ENCODE measurements around the gene TNFAIP8. TPM values are rescaled to one million over a fixed set of nuclear protein-coding genes. Genes with fewer than 3 reads are reported as not detected.
A peak's percentile ranks its signal among the peaks of the same experiment; 100 is the strongest.

Gene TNFAIP8
- total and polyA plus RNA-seq, 10 of the 15 experiments (the other 5 are each of a cell fraction or from before 2014, with no cell fraction given) = 124 to 324 (median 177) TPM

DNA sequence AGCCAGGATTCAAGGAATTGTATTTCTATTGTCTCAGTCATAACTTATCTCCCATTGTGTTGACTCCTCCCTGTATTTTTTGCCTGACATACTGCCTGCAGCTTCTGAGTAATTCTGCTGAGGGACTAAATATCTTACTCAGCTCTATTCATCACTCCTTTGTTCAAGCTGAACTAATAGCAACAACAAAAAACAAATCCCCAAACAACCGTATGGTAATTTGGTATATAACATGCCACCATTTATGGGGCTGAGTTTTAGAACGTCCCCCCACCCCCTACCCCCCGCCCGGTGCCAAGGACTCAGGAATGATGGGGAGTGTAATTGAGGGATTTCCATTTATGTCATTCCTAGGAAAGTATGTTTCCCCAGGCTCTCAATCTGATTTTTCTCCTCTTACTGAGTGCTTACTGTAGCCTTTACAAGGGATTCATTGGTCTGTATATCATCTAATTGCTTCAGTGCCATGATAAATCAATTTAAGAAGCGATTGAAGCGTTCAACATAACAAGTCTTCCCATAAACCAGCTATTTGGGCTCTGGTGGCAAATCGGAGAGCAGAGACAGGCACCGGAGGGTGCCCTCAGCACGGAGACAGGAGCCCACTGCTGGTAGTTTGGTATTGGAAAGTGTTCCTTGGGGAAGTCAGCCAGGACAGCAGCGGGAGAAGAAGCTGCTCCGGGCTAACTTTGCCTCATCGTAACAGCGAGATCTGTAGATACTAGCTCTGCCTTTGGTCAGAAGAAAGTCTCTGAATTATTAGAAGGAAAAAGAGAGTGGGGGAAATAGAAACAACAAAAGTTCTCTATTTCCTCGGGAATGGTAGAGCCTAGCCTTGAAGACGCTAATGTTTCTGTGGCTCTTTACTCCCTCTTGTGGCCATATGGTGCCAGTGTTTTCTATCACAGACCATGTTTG lies 55.8 kb downstream of the TNFAIP8 start (continued):
- TF ChIP-seq FOXM1 (IDR thresholded peaks at IDR 0.05; ENCODE audit: low read depth, low read length) (0 out of 2 replicates have a peak, but pooled peaks have one; percentile 25), STAT1 (conservative IDR thresholded peaks at IDR 0.05) (no peak), CHD4 (IDR thresholded peaks at IDR 0.05) (no peak), STAT3 (IDR thresholded peaks at IDR 0.05; ENCODE audit: low read depth, low read length) (0 out of 2 replicates have a peak, but pooled peaks have one; percentile 66), TCF12 (IDR thresholded peaks at IDR 0.05; ENCODE audit: low read depth, low read length) (no peak), WRNIP1 (IDR thresholded peaks at IDR 0.05; ENCODE audit: borderline replicate concordance, low read depth, low read length) (0 out of 2 replicates have a peak, but pooled peaks have one; percentile 64), ETV6 (conservative IDR thresholded peaks at IDR 0.05 in 1 of 2, IDR thresholded peaks at IDR 0.05 in 1 of 2; ENCODE audit: borderline replicate concordance in 1 of 2, low read depth in 1 of 2) (peak in 1 of 2 experiments; percentile 55; a peak in 2 of 4 replicates), NFYB (IDR thresholded peaks at IDR 0.05; ENCODE audit: insufficient read depth, low read depth, low read length) (no peak), JUNB (IDR thresholded peaks at IDR 0.05) (no peak), BACH1 (IDR thresholded peaks at IDR 0.05; ENCODE audit: borderline replicate concordance) (no peak), SREBF1 (IDR thresholded peaks at IDR 0.05; ENCODE audit: low read length) (no peak), PKNOX1 (IDR thresholded peaks at IDR 0.05) (peak; percentile 63)
- TF ChIP-seq, protein P1, sequence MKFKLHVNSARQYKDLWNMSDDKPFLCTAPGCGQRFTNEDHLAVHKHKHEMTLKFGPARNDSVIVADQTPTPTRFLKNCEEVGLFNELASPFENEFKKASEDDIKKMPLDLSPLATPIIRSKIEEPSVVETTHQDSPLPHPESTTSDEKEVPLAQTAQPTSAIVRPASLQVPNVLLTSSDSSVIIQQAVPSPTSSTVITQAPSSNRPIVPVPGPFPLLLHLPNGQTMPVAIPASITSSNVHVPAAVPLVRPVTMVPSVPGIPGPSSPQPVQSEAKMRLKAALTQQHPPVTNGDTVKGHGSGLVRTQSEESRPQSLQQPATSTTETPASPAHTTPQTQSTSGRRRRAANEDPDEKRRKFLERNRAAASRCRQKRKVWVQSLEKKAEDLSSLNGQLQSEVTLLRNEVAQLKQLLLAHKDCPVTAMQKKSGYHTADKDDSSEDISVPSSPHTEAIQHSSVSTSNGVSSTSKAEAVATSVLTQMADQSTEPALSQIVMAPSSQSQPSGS (IDR thresholded peaks at IDR 0.05; ENCODE audit: low read length) = no peak; the same call in 1 of the 2 replicates
- TF ChIP-seq, protein P2, sequence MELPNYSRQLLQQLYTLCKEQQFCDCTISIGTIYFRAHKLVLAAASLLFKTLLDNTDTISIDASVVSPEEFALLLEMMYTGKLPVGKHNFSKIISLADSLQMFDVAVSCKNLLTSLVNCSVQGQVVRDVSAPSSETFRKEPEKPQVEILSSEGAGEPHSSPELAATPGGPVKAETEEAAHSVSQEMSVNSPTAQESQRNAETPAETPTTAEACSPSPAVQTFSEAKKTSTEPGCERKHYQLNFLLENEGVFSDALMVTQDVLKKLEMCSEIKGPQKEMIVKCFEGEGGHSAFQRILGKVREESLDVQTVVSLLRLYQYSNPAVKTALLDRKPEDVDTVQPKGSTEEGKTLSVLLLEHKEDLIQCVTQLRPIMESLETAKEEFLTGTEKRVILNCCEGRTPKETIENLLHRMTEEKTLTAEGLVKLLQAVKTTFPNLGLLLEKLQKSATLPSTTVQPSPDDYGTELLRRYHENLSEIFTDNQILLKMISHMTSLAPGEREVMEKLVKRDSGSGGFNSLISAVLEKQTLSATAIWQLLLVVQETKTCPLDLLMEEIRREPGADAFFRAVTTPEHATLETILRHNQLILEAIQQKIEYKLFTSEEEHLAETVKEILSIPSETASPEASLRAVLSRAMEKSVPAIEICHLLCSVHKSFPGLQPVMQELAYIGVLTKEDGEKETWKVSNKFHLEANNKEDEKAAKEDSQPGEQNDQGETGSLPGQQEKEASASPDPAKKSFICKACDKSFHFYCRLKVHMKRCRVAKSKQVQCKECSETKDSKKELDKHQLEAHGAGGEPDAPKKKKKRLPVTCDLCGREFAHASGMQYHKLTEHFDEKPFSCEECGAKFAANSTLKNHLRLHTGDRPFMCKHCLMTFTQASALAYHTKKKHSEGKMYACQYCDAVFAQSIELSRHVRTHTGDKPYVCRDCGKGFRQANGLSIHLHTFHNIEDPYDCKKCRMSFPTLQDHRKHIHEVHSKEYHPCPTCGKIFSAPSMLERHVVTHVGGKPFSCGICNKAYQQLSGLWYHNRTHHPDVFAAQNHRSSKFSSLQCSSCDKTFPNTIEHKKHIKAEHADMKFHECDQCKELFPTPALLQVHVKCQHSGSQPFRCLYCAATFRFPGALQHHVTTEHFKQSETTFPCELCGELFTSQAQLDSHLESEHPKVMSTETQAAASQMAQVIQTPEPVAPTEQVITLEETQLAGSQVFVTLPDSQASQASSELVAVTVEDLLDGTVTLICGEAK (IDR thresholded peaks at IDR 0.05; ENCODE audit: borderline replicate concordance) = no peak
- TF ChIP-seq, protein P3, sequence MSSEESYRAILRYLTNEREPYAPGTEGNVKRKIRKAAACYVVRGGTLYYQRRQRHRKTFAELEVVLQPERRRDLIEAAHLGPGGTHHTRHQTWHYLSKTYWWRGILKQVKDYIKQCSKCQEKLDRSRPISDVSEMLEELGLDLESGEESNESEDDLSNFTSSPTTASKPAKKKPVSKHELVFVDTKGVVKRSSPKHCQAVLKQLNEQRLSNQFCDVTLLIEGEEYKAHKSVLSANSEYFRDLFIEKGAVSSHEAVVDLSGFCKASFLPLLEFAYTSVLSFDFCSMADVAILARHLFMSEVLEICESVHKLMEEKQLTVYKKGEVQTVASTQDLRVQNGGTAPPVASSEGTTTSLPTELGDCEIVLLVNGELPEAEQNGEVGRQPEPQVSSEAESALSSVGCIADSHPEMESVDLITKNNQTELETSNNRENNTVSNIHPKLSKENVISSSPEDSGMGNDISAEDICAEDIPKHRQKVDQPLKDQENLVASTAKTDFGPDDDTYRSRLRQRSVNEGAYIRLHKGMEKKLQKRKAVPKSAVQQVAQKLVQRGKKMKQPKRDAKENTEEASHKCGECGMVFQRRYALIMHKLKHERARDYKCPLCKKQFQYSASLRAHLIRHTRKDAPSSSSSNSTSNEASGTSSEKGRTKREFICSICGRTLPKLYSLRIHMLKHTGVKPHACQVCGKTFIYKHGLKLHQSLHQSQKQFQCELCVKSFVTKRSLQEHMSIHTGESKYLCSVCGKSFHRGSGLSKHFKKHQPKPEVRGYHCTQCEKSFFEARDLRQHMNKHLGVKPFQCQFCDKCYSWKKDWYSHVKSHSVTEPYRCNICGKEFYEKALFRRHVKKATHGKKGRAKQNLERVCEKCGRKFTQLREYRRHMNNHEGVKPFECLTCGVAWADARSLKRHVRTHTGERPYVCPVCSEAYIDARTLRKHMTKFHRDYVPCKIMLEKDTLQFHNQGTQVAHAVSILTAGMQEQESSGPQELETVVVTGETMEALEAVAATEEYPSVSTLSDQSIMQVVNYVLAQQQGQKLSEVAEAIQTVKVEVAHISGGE (CRISPR knock-in tag; IDR thresholded peaks at IDR 0.05) = no peak

Measured in GM12878 (cell line).